ENCODE results near the gene CDX1.

CDX1 gene

GRCh38 chr5:150184990-150185912 is 18.7 kb downstream of the CDX1 start:
- no peak for DNase-seq

GRCh38 chr5:150186137-150186536 is 19.6 kb downstream of the CDX1 start:
- no peak for DNase-seq

- DNase-seq = no peak
These were observed 20.3 kb downstream of the CDX1 start for GRCh38 chr5:150186897-150187296.

GRCh38 chr5:150188146-150188842 is 21.7 kb downstream of the CDX1 start:
- DNase-seq = no peak

GRCh38 chr5:150189326-150189725 is 22.7 kb downstream of the CDX1 start:
- no peak for DNase-seq

GRCh38 chr5:150189728-150190502 is 23.3 kb downstream of the CDX1 start, which contains the start of gene SLC6A7:
TSS of gene SLC6A7 (plus strand) at chr5:150190062. CDS start at chr5:150190328, 266 bp downstream.
- no peak for DNase-seq

GRCh38 chr5:150190503-150190979 is 24.0 kb downstream of the CDX1 start:
- no peak for DNase-seq

DNA sequence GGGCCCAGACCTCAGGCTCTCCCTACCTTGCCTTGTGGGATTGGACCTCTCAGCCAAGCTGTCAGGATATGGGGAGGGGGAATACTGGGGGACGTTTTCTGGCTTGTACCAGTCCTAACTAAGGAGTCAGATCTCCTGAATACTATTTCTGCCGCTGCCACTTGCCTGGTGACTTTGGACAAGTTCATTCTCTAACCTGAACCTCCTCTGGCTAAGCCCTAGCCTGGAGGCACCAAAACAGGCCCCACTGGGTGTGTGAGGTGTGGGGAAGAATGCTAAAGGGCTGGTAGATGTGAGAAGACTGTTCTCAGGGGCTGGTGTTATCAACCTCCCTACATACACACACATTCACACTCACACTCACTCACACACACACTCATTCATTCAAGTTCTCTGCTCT is 24.4 kb downstream of the CDX1 start:
- DNase-seq = no peak

DNA sequence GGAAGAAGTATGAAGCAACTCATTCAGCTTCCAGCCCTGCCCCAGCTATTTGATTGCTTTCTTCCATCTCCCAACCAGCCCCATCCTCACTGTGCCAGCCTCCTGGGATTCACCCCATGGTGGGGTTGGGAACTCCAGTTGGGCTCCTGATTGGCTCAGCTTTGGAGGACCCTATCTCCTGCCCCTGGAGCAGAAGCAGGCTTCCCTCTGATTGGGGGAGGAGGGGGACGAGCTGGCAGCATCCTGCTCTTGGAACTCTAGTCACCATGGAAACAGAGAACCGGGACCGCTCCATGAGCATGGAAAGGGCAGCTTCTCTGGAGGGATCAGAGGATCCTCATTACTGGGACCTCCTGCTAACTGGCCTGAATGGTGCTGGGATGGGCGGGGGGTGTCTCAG is 25.9 kb downstream of the CDX1 start:
- no peak for DNase-seq

- DNase-seq = no peak
These were observed 29.3 kb downstream of the CDX1 start for GRCh38 chr5:150195736-150196485.

GRCh38 chr5:150196514-150196913 is 29.9 kb downstream of the CDX1 start:
- DNase-seq = no peak

- DNase-seq = no peak
These were observed 30.4 kb downstream of the CDX1 start for GRCh38 chr5:150196986-150197385.

DNA sequence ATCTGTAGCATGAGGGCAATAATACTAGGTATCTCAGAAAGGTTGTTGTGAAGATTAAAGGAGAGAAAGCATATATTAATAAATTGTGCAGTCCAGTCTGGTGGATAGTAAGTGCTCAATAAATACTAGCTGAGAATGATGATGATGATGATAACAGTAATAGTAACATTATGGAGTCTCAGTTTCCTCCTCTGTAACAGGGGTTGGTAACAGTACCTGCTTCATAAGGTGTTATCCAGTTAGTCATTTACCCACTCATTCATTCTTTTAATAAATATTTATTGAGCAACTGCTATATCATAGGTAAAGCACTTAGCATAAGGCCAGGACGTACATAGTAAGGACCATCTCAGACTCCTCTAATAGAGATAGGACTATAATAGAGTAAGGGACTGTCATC is 30.9 kb downstream of the CDX1 start:
- DNase-seq = no peak

DNA sequence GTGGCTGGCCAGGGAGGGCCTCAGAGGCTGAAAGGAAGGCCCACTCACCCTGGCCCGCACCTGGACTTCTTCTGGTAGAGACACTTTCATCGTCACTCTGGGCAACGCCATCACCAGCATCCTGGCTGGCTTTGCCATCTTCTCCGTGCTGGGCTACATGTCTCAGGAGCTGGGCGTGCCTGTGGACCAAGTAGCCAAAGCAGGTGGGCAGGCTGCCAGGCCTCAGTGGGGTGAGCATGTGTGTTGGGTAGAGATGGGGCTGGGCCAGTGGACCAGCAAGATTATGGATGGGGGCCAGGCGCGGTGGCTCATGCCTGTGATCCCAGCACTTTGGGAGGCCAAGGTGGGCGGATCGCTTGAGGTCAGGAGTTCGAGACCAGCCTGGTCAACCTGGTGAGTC is 35.9 kb downstream of the CDX1 start:
- no peak for DNase-seq

DNA sequence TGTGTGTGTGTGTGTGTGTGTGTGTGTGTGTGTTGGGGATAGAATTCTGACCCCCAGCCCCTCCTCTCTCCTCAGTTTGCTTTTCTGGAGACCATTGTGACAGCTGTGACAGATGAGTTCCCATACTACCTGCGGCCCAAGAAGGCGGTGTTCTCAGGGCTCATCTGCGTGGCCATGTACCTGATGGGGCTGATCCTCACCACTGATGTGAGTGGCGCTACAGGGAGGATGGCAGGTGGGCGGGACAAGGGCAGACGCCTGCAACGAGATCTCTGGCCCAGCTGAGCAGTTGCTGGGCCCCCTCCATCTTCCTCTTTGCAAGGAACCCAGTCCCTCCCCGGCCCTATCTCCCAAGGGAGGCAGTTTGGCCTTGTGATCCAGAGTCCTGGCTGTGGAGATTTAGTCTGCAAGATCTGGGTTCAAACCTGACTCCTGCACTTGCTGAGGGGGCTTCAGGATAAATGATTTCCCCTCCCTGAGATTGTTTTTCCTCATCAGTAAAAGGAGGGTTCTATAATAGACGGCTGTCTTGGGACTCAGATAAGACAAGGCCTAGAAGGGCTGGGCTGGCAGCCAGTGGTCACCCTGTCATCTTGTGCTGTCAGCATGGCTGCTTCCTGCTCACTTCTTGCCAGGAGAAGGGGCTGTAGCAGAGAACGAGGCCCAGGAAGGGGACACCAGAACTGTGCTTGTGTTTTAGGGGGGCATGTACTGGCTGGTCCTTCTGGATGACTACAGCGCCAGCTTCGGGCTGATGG is 37.4 kb downstream of the CDX1 start:
- DNase-seq = no peak

DNA sequence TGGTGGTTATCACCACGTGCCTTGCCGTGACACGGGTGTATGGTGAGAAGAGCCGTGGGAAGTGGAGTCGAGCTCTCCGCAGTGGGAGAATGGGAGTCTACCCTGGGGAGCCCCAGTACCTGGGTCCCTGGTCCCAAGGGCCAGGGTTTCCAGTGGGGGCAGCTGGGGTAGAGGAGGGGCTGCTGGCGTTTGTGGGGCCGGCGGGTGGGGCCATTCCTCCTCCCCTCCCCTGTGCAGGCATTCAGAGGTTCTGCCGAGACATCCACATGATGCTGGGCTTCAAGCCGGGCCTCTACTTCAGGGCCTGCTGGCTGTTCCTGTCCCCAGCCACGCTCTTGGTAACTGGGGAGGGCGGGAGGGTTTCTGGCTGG is 38.0 kb downstream of the CDX1 start:
- DNase-seq = no peak

- no peak for DNase-seq
These were observed 39.7 kb downstream of the CDX1 start for GRCh38 chr5:150206098-150206778.

- DNase-seq = no peak
These were observed 40.2 kb downstream of the CDX1 start for GRCh38 chr5:150206779-150207115.

- DNase-seq = no peak
These were observed 41.9 kb downstream of the CDX1 start for GRCh38 chr5:150208187-150209098.

DNA sequence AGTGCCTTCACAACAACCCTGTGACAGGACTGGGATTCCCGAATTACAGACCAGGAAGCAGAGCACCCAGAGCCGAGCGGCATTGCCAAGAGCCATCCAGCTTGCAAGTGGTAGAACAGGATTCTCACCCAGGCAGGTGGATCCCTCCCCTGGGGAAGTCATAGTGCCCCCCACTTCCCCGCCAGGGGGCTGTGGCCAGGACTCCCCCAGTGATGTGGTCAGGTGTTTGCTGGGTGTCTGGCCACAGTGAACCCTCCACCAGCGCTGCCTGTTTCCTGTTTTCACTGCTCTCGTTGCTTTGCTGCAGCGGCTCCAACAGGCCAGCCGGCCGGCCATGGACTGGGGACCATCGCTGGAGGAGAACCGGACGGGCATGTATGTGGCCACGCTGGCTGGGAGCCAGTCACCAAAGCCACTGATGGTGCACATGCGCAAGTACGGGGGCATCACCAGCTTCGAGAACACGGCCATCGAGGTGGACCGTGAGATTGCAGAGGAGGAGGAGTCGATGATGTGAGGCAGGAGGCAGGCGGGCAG is 42.6 kb downstream of the CDX1 start:
- DNase-seq = no peak
